SK-N-MC (cell line): ENCODE data around the gene TARBP1.

Experiments used
- EZH2 ChIP-seq: fragments of 200-600 bp; sonication (generic); IDR thresholded peaks from one replicate; pipeline ENCODE4 v1.6.1; 2017; ENCODE audit warnings: antibody characterized with exemption
- FOXP2 ChIP-seq: optimal IDR thresholded peaks from 2 replicates; pipeline ENCODE3; 2011; ENCODE audit warnings: mild to moderate bottlenecking, moderate library complexity; ENCODE audit not compliant: insufficient read depth; ENCODE audit errors: extremely low read length, control extremely low read depth
- POLR2AphosphoS5 ChIP-seq: IDR thresholded peaks from 2 replicates; pipeline ENCODE4 v1.6.1; 2012; ENCODE audit warnings: mild to moderate bottlenecking, low read depth, low read length, borderline replicate concordance

DNA sequence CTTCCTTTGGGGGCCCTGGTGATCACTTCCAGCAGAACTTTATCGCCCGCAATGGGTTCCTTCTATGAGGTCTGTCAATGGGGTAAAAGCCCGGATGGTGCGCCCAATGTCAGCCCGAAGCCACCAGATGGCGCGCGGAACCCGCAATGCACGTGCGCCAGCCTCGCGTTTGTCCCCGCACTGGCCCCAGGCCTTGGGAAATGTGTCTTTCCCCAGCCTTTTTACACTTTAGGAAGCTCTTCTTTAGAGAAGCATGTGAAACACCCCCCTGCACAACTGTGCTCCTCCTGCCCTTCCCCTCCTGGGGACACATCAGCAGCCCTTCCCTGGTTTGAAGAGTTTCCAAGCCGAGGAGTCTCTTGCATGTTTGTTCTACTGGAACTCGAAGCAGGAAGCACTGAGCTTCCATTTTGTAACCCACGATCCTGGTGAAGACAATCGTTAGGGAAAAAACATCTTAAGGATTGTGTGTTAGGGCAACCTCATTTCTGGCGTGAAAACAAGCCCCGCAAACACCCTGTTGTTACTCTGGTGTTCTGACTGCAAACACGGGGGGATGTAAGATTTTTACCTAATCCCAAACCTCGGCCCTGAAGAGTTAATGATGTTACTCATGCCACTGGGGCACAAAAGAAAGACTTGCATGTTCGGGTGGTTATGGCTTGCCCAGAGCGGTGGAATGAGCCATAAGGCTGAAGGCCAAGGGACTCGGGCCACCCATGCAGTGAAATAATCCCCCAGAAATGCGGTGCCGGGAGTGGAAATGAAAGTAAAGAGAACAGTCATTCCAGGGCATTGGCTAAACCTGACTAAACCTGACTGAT is 20.4 kb upstream of the TARBP1 start:
- TF ChIP-seq POLR2AphosphoS5 = no peak
- TF ChIP-seq EZH2 = no peak
- TF ChIP-seq FOXP2 = no peak
